SK-N-SH treated with all-trans-retinoic acid at 6 μM for 48 hours (cell line): ENCODE data around the gene SFXN1.

Source experiments
- ATAC-seq: fragments of 200-7000 bp; cut with Tn5 transposase; 3 replicates; pipeline ENCODE4 v1.9.1; 2020; ENCODE audit warnings: mild to moderate bottlenecking, moderate library complexity
- ARNTL ChIP-seq: fragments of 450-650 bp; formaldehyde crosslinking; IDR thresholded peaks from 2 replicates; pipeline ENCODE4 v1.5.0; 2020; ENCODE audit warnings: low read depth, mild to moderate bottlenecking, moderate library complexity, borderline replicate concordance
- BACH2 ChIP-seq: fragments of 250-450 bp; sonication (Bioruptor Pico); IDR thresholded peaks from 2 replicates; pipeline ENCODE4 v1.9.0; 2021; ENCODE audit warnings: mild to moderate bottlenecking, borderline replicate concordance
- CREB5 ChIP-seq: fragments of 250-450 bp; sonication (Bioruptor Pico); IDR thresholded peaks from 2 replicates; pipeline ENCODE4 v1.5.1; 2020; ENCODE audit warnings: low read depth, mild to moderate bottlenecking, moderate library complexity
- CSDC2 ChIP-seq: fragments of 250-450 bp; sonication (Bioruptor Pico); IDR thresholded peaks from 2 replicates; pipeline ENCODE4 v1.5.0; 2020; ENCODE audit warnings: mild to moderate bottlenecking, moderate library complexity
- ESRRG ChIP-seq: fragments of 250-450 bp; sonication (Bioruptor Pico); IDR thresholded peaks from 2 replicates; pipeline ENCODE4 v1.6.1; 2021; ENCODE audit warnings: mild to moderate bottlenecking
- GLIS3 ChIP-seq: fragments of 250-450 bp; sonication (Bioruptor Pico); IDR thresholded peaks from 2 replicates; pipeline ENCODE4 v1.5.0; 2020; ENCODE audit warnings: mild to moderate bottlenecking, moderate library complexity
- ISL1 ChIP-seq: fragments of 250-450 bp; sonication (Bioruptor Pico); IDR thresholded peaks from 2 replicates; pipeline ENCODE4 v2.1.2; 2022; ENCODE audit warnings: mild to moderate bottlenecking, moderate library complexity
- OSR1 ChIP-seq: fragments of 250-450 bp; sonication (Bioruptor Pico); IDR thresholded peaks from 2 replicates; pipeline ENCODE4 v1.8.0; 2022; ENCODE audit warnings: moderate library complexity, mild to moderate bottlenecking, inconsistent platforms
- PATZ1 ChIP-seq: fragments of 250-450 bp; sonication (Bioruptor Pico); IDR thresholded peaks from 2 replicates; pipeline ENCODE4 v1.8.0; 2020; ENCODE audit warnings: mild to moderate bottlenecking, moderate library complexity, borderline replicate concordance
- POU6F1 ChIP-seq: fragments of 250-450 bp; sonication (Bioruptor Pico); IDR thresholded peaks from 2 replicates; pipeline ENCODE4 v1.8.0; 2021; ENCODE audit warnings: low read depth, mild to moderate bottlenecking, moderate library complexity, borderline replicate concordance
- PPARA ChIP-seq: fragments of 250-450 bp; sonication (Bioruptor Pico); IDR thresholded peaks from 2 replicates; pipeline ENCODE4 v1.5.0; 2020; ENCODE audit warnings: mild to moderate bottlenecking, borderline replicate concordance
- RARB ChIP-seq: fragments of 250-450 bp; sonication (Bioruptor Pico); IDR thresholded peaks from 2 replicates; pipeline ENCODE4 v1.8.0; 2021; ENCODE audit warnings: mild to moderate bottlenecking, moderate library complexity
- SNAI2 ChIP-seq: fragments of 250-450 bp; sonication (Bioruptor Pico); IDR thresholded peaks from 2 replicates; pipeline ENCODE4 v1.5.0; 2020; ENCODE audit warnings: mild to moderate bottlenecking, moderate library complexity
- TCF4 ChIP-seq: fragments of 250-450 bp; sonication (Bioruptor Pico); IDR thresholded peaks from 2 replicates; pipeline ENCODE4 v1.8.0; 2021; ENCODE audit warnings: mild to moderate bottlenecking, moderate library complexity, borderline replicate concordance
- TOX ChIP-seq: fragments of 250-450 bp; sonication (Bioruptor Pico); IDR thresholded peaks from 2 replicates; pipeline ENCODE4 v1.8.0; 2021; ENCODE audit warnings: mild to moderate bottlenecking, moderate library complexity, borderline replicate concordance
- TSHZ2 ChIP-seq: fragments of 250-450 bp; sonication (Bioruptor Pico); IDR thresholded peaks from 2 replicates; pipeline ENCODE4 v1.5.0; 2020; ENCODE audit warnings: mild to moderate bottlenecking, moderate library complexity
- ZC3H10 ChIP-seq: fragments of 250-450 bp; sonication (Bioruptor Pico); IDR thresholded peaks from 2 replicates; pipeline ENCODE4 v1.5.1; 2021; ENCODE audit warnings: mild to moderate bottlenecking, moderate library complexity
- ZFP3 ChIP-seq: fragments of 250-450 bp; sonication (Bioruptor Pico); IDR thresholded peaks from 2 replicates; pipeline ENCODE4 v1.5.0; 2020; ENCODE audit warnings: mild to moderate bottlenecking, moderate library complexity
- ZFP30 ChIP-seq: fragments of 450-650 bp; formaldehyde crosslinking; IDR thresholded peaks from 2 replicates; pipeline ENCODE4 v1.5.0; 2022; ENCODE audit warnings: mild to moderate bottlenecking, moderate library complexity
- ZNF70 ChIP-seq: fragments of 450-650 bp; formaldehyde crosslinking; IDR thresholded peaks from 2 replicates; pipeline ENCODE4 v1.5.0; 2020; ENCODE audit warnings: mild to moderate bottlenecking, moderate library complexity
- ZNF8 ChIP-seq: fragments of 450-650 bp; formaldehyde crosslinking; IDR thresholded peaks from 2 replicates; pipeline ENCODE4 v1.5.0; 2020; ENCODE audit warnings: mild to moderate bottlenecking, moderate library complexity

SFXN1 gene

GRCh38 chr5:175484322-175484721, 6.0 kb downstream of the SFXN1 start:
- no peak for TF ChIP-seq BACH2
- TF ChIP-seq CSDC2 (CRISPR knock-in tag) = no peak
- TF ChIP-seq ZNF8 (CRISPR knock-in tag) = no peak
- TF ChIP-seq ESRRG (CRISPR knock-in tag) = no peak
- TF ChIP-seq GLIS3 (CRISPR knock-in tag) = no peak
- no peak for TF ChIP-seq ZC3H10
- no peak for ATAC-seq

- no peak for TF ChIP-seq TSHZ2 (CRISPR knock-in tag)
- TF ChIP-seq, all 23 proteins: peak for 0
These were observed 6.5 kb downstream of the SFXN1 start for GRCh38 chr5:175484829-175485228.

GRCh38 chr5:175485631-175486030, 7.3 kb downstream of the SFXN1 start:
- ATAC-seq = no peak
- TF ChIP-seq ZNF70 (CRISPR knock-in tag) = no peak
- TF ChIP-seq BACH2 = no peak
- TF ChIP-seq POU6F1 (CRISPR knock-in tag) = no peak
- TF ChIP-seq ISL1 (CRISPR knock-in tag) = no peak
- TF ChIP-seq PATZ1 (CRISPR knock-in tag) = no peak
- TF ChIP-seq SNAI2 = no peak

More at GRCh38 chr5:175484829-175485228, 6.5 kb downstream of the SFXN1 start:
- no peak for ATAC-seq

GRCh38 chr5:175487514-175488222, 9.3 kb downstream of the SFXN1 start:
- no peak for ATAC-seq
- no peak for TF ChIP-seq TOX (CRISPR knock-in tag)
- TF ChIP-seq, all 23 proteins: peak for 0

- TF ChIP-seq TOX (CRISPR knock-in tag) (no peak), ARNTL (CRISPR knock-in tag) (no peak), ESRRG (CRISPR knock-in tag) (no peak), PATZ1 (CRISPR knock-in tag) (no peak)
- TF ChIP-seq, all 23 proteins: peak for 0
- ATAC-seq = no peak
These were observed 11.5 kb downstream of the SFXN1 start for GRCh38 chr5:175489693-175490443.

GRCh38 chr5:175491223-175491622, 12.9 kb downstream of the SFXN1 start:
- no peak for ATAC-seq
- TF ChIP-seq TCF4 (CRISPR knock-in tag) (no peak), ZFP3 (CRISPR knock-in tag) (no peak), ZFP30 (CRISPR knock-in tag) (no peak), BACH2 (no peak), GLIS3 (CRISPR knock-in tag) (no peak), ESRRG (CRISPR knock-in tag) (no peak), OSR1 (CRISPR knock-in tag) (no peak), TOX (CRISPR knock-in tag) (no peak), PPARA (no peak), CREB5 (CRISPR knock-in tag) (no peak), RARB (CRISPR knock-in tag) (no peak)
